ENCODE results near the gene DOCK4. TPM values are rescaled to one million over a fixed set of nuclear protein-coding genes. Genes with fewer than 3 reads are reported as not detected.

DOCK4 gene
- total RNA-seq, 1 donor from 2014 or later: 16.8 TPM

GRCh38 chr7:112174192-112174591, 32.0 kb downstream of the DOCK4 start:
- no peak for DNase-seq (ENCODE audit: missing footprints)
- intact Hi-C loops (cut with DNase I): no loop called here
- ATAC-seq: no peak

- intact Hi-C loops (cut with DNase I): no loop called here
- ATAC-seq: no peak
- no peak for DNase-seq (ENCODE audit: missing footprints)
These were observed 32.7 kb downstream of the DOCK4 start for GRCh38 chr7:112173568-112173905.

GRCh38 chr7:112172870-112173567, 33.2 kb downstream of the DOCK4 start:
- intact Hi-C loops (cut with DNase I): no loop called here
- DNase-seq (ENCODE audit: missing footprints): no peak
- peak; percentile 74 for ATAC-seq

- ATAC-seq (no peak), DNase-seq (ENCODE audit: missing footprints) (no peak)
- intact Hi-C loops (cut with DNase I): no loop called here
These were observed 34.5 kb downstream of the DOCK4 start for GRCh38 chr7:112171673-112172072.

GRCh38 chr7:112168915-112169314, 37.3 kb downstream of the DOCK4 start:
- no peak for DNase-seq (ENCODE audit: missing footprints)
- no peak for ATAC-seq
- intact Hi-C loops (cut with DNase I): no loop called here

- DNase-seq (ENCODE audit: missing footprints): no peak
- intact Hi-C loops (cut with DNase I): no loop called here
- ATAC-seq: no peak
These were observed 39.1 kb downstream of the DOCK4 start for GRCh38 chr7:112167147-112167546.

GRCh38 chr7:112162784-112163506, 43.3 kb downstream of the DOCK4 start:
- no peak for ATAC-seq
- intact Hi-C loops (cut with DNase I): loop anchor here (5.0 kb wide), 1 partner anchor 44 kb away; the partner anchor contains the start of genes DOCK4 and ZNF277
- no peak for DNase-seq (ENCODE audit: missing footprints)

GRCh38 chr7:112162142-112162766, 43.9 kb downstream of the DOCK4 start:
- ATAC-seq (peak; percentile 91), DNase-seq (ENCODE audit: missing footprints) (no peak)
- intact Hi-C loops (cut with DNase I): loop anchor here (5.0 kb wide), 1 partner anchor 45 kb away; the partner anchor contains the start of genes DOCK4 and ZNF277

GRCh38 chr7:112161253-112162141, 44.7 kb downstream of the DOCK4 start:
- intact Hi-C loops (cut with DNase I): loop anchor here (5.0 kb wide), 1 partner anchor 46 kb away; the partner anchor contains the start of genes DOCK4 and ZNF277
- DNase-seq (ENCODE audit: missing footprints) (no peak), ATAC-seq (no peak)

GRCh38 chr7:112160771-112161150, 45.4 kb downstream of the DOCK4 start:
- ATAC-seq: no peak
- no peak for DNase-seq (ENCODE audit: missing footprints)
- intact Hi-C loops (cut with DNase I): loop anchor here (5.0 kb wide), 1 partner anchor 47 kb away; the partner anchor contains the start of genes DOCK4 and ZNF277

GRCh38 chr7:112160130-112160770, 45.9 kb downstream of the DOCK4 start:
- ATAC-seq: no peak
- intact Hi-C loops (cut with DNase I): loop anchor here (5.0 kb wide), 1 partner anchor 47 kb away; the partner anchor contains the start of genes DOCK4 and ZNF277

GRCh38 chr7:112159351-112159750, 46.8 kb downstream of the DOCK4 start:
- DNase-seq (ENCODE audit: missing footprints): no peak
- no peak for ATAC-seq
- intact Hi-C loops (cut with DNase I): no loop called here

More at GRCh38 chr7:112160130-112160770, 45.9 kb downstream of the DOCK4 start:
- no peak for DNase-seq (ENCODE audit: missing footprints)

- DNase-seq (ENCODE audit: missing footprints) (no peak), ATAC-seq (no peak)
- intact Hi-C loops (cut with DNase I): no loop called here
These were observed 49.1 kb downstream of the DOCK4 start for GRCh38 chr7:112157072-112157471.

GRCh38 chr7:112156412-112156811, 49.8 kb downstream of the DOCK4 start:
- intact Hi-C loops (cut with DNase I): no loop called here
- ATAC-seq (no peak), DNase-seq (ENCODE audit: missing footprints) (no peak)

- ATAC-seq (no peak), DNase-seq (ENCODE audit: missing footprints) (no peak)
- intact Hi-C loops (cut with DNase I): no loop called here
These were observed 51.5 kb downstream of the DOCK4 start for GRCh38 chr7:112154690-112155089.

GRCh38 chr7:112152186-112152585, 54.0 kb downstream of the DOCK4 start:
- DNase-seq (ENCODE audit: missing footprints) (no peak), ATAC-seq (no peak)
- intact Hi-C loops (cut with DNase I): no loop called here

GRCh38 chr7:112150823-112151641, 55.2 kb downstream of the DOCK4 start:
- no peak for DNase-seq (ENCODE audit: missing footprints)
- ATAC-seq: no peak
- intact Hi-C loops (cut with DNase I): no loop called here

Data from Right ventricle myocardium inferior (tissue), 1 donor.